ENCODE results near the gene ADPRM.
"Not testable (repeated sequence)": the region's sequence is repeated elsewhere in the genome, so short reads cannot be mapped to it uniquely, and the experiment has no call there.

- TF ChIP-seq ZFX (IDR thresholded peaks at IDR 0.05); CTCF (conservative IDR thresholded peaks at IDR 0.05): not testable (repeated sequence)
These were observed 34.7 kb downstream of the ADPRM start for GRCh38 chr17:10732121-10732520.

Data from C4-2B (cell line).